K562 treated with DMSO at 1 percent for 4 hours (cell line): ENCODE measurements around the gene ARG1. TPM values are rescaled to one million over a fixed set of nuclear protein-coding genes. Genes with fewer than 3 reads are reported as not detected.

ENCODE experiments used
- total RNA-seq: library from RNA; unstranded; fragments of 300-600 nt; gene quantifications from 2 replicates; pipeline ENCODE4 v1.2.3, GENCODE V29; 2022; ENCODE audit not compliant: insufficient read depth

The ARG1 gene
- total RNA-seq = not detected in 2 replicates

DNA sequence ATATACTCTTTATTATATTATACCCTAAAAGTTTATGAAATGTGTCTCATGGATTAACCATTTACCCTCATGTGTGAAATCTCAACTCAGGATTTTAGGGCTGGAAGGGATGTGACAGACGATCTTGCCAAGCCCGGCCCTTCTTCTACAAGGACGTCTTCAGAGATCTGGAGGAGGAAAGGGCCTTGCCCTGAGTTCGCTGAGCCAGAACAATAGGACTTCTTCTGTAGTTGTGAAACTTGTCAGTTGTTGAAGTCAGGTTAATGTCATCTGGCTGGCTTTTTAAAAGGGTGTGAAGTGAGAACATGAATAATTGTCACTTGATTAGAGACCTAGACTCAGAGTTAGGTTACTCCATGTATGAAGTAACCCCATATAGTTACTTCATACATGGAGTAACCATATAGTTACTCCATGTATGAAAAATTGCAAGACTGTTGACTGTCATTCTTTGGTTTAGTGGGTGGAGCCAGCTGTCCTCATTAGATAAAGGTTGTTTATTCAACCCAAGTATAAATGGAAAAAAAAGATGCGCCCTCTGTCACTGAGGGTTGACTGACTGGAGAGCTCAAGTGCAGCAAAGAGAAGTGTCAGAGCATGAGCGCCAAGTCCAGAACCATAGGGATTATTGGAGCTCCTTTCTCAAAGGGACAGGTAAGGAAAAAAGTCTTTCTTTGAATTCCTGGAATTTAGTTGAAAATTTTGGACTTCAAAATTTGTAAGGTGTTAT is at the start of gene ARG1:
Gene ARG1 (plus strand): TSS at position 541 of the 730 bp plus-strand sequence. CDS start 57 bp downstream, at position 598.

GRCh38 chr6:131627724-131628682 is 55.0 kb downstream of the ARG1 start, which contains the start of gene MED23:
Gene MED23, minus strand, starts transcription at chr6:131628242. Its CDS starts 193 bp downstream, at chr6:131628049.

Other genes with a start within 250 kb of the ARG1 start
- gene MED23, start 55.0 kb downstream of the ARG1 start, total RNA-seq = 10.9 and 13.8 TPM in 2 replicates
- 9.4 and 13.0 TPM in 2 replicates for gene ENPP3, start 64.1 kb downstream of the ARG1 start, total RNA-seq
- gene OR2A4, start 128.2 kb downstream of the ARG1 start, total RNA-seq = not detected in 2 replicates
- not detected in 2 replicates for gene CTAGE9, start 137.8 kb downstream of the ARG1 start, total RNA-seq
- 0.29 TPM in 1 of 2 replicates, not detected in the other for gene ENPP1, start 234.8 kb downstream of the ARG1 start, total RNA-seq